OCI-LY7 (cell line): ENCODE results near the gene CSNK2A1. TPM values are rescaled to one million over a fixed set of nuclear protein-coding genes. Genes with fewer than 3 reads are reported as not detected.

ENCODE experiments used
- BruUV-seq: library from RNA; stranded (reverse); fragments of 400-500 nt; replicated peaks from 2 replicates; lab custom pipeline; 2021; lab: Mats Ljungman, UMichigan
- CTCF ChIA-PET: fragments of 300-600 bp; sonication (Branson Sonifier 250); formaldehyde crosslinking; loops from one replicate; lab custom pipeline; 2022; ENCODE audit warnings: antibody characterized with exemption; ENCODE audit not compliant: unreplicated experiment; lab: Charles Lee
- POLR2A ChIA-PET: fragments of 300-600 bp; sonication (Branson Sonifier 250); formaldehyde crosslinking; loops from one replicate; lab custom pipeline; 2022; ENCODE audit warnings: antibody characterized with exemption; lab: Charles Lee
- DNase-seq: peaks from one replicate; pipeline ENCODE4 v3.0.0-alpha.2; 2015; ENCODE audit warnings: low spot score
- H2AFZ ChIP-seq: fragments of 200-600 bp; sonication (generic), shearing (Covaris generic); 2 replicates; pipeline ENCODE4 v1.6.1; 2014; ENCODE audit warnings: mild to moderate bottlenecking, antibody characterized with exemption, low read length, moderate library complexity
- H3K27ac ChIP-seq: fragments of 200-600 bp; sonication (generic); 2 replicates; pipeline ENCODE4 v1.5.1; 2014; ENCODE audit warnings: mixed run types, low read depth, mild to moderate bottlenecking, moderate library complexity, low read length, inconsistent platforms; ENCODE audit not compliant: poor library complexity, severe bottlenecking
- H3K36me3 ChIP-seq: fragments of 200-600 bp; sonication (generic); 2 replicates; pipeline ENCODE4 v1.6.1; 2014; ENCODE audit warnings: mild to moderate bottlenecking, antibody characterized with exemption, low read length, moderate library complexity, mixed read lengths; ENCODE audit not compliant: insufficient read depth
- H3K4me1 ChIP-seq: fragments of 200-600 bp; sonication (generic); 2 replicates; pipeline ENCODE4 v1.5.1; 2014; ENCODE audit warnings: mild to moderate bottlenecking, low read length; ENCODE audit not compliant: insufficient read depth, poor library complexity, severe bottlenecking
- H3K4me2 ChIP-seq: fragments of 200-600 bp; sonication (generic); 2 replicates; pipeline ENCODE4 v1.6.1; 2014; ENCODE audit warnings: mild to moderate bottlenecking, low read length
- H3K4me3 ChIP-seq: fragments of 200-600 bp; sonication (generic); 2 replicates; pipeline ENCODE4 v1.5.1; 2014; ENCODE audit warnings: mild to moderate bottlenecking, low read depth, low read length; ENCODE audit not compliant: poor library complexity, severe bottlenecking
- H3K79me2 ChIP-seq: fragments of 200-600 bp; sonication (generic); 2 replicates; pipeline ENCODE4 v1.6.1; 2016; ENCODE audit warnings: low read depth, mild to moderate bottlenecking, low read length, moderate library complexity, mixed read lengths; ENCODE audit not compliant: insufficient read depth
- H3K9me2 ChIP-seq: fragments of 200-600 bp; sonication (generic); 2 replicates; pipeline ENCODE4 v1.6.1; 2016; ENCODE audit warnings: mild to moderate bottlenecking, low read length, mixed read lengths; ENCODE audit not compliant: insufficient read depth
- H3K9me3 ChIP-seq: fragments of 200-600 bp; sonication (generic); 2 replicates; pipeline ENCODE4 v1.6.1; 2014; ENCODE audit warnings: mild to moderate bottlenecking, mixed run types, low read length, mixed read lengths
- H4K20me1 ChIP-seq: fragments of 200-600 bp; sonication (generic); 2 replicates; pipeline ENCODE4 v1.6.1; 2014; ENCODE audit warnings: mild to moderate bottlenecking, antibody characterized with exemption, low read length, moderate library complexity, mixed read lengths; ENCODE audit not compliant: insufficient read depth
- EZH2phosphoT487 ChIP-seq: fragments of 200-600 bp; sonication (generic); IDR thresholded peaks from 2 replicates; pipeline ENCODE4 v1.6.1; 2018; ENCODE audit warnings: low read depth, borderline replicate concordance, mild to moderate bottlenecking, mixed run types, antibody characterized with exemption, low read length, moderate library complexity, mixed read lengths
- intact Hi-C: fragments of 100-400 bp; cut with micrococcal nuclease; formaldehyde crosslinking; loops from one replicate; pipeline ENCODE4 v1.10.0; 2022; ENCODE audit not compliant: unreplicated experiment
- total RNA-seq, 2 experiments: library from RNA; depleted of rRNA in 1 of 2; stranded (reverse); fragments of >200 nt in 1 of 2; shearing (Covaris generic) in 1 of 2; gene quantifications; 2 replicates each; pipeline ENCODE4 v1.2.3, GENCODE V29; 2014 to 2022
- TF ChIP-seq, protein P1 (sequence below): fragments of 200-600 bp; sonication (generic); conservative IDR thresholded peaks from 2 replicates; pipeline ENCODE4 v1.5.1; 2014; ENCODE audit warnings: mild to moderate bottlenecking, antibody characterized with exemption, low read length, moderate library complexity, mixed read lengths

Gene CSNK2A1
- total RNA-seq, 2 experiments from 2014 or later, result 90.8 to 164 TPM

GRCh38 chr20:574297-574942 lies 30.8 kb upstream of the CSNK2A1 start:
- no peaks in the 10 kb centered on the region for H3K36me3 ChIP-seq
- TF ChIP-seq, protein P1, sequence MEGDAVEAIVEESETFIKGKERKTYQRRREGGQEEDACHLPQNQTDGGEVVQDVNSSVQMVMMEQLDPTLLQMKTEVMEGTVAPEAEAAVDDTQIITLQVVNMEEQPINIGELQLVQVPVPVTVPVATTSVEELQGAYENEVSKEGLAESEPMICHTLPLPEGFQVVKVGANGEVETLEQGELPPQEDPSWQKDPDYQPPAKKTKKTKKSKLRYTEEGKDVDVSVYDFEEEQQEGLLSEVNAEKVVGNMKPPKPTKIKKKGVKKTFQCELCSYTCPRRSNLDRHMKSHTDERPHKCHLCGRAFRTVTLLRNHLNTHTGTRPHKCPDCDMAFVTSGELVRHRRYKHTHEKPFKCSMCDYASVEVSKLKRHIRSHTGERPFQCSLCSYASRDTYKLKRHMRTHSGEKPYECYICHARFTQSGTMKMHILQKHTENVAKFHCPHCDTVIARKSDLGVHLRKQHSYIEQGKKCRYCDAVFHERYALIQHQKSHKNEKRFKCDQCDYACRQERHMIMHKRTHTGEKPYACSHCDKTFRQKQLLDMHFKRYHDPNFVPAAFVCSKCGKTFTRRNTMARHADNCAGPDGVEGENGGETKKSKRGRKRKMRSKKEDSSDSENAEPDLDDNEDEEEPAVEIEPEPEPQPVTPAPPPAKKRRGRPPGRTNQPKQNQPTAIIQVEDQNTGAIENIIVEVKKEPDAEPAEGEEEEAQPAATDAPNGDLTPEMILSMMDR, result no peak
- no peak for TF ChIP-seq EZH2phosphoT487
- H3K4me3 ChIP-seq, result no peak overlapping the region
- no peaks in the 10 kb centered on the region for H3K9me3 ChIP-seq
- no peak for DNase-seq
- no peak overlapping the region for H3K27ac ChIP-seq
- POLR2A ChIA-PET, result no interaction called here
- H2AFZ ChIP-seq, result no peak overlapping the region
- intact Hi-C loops, result no loop called here
- no peaks in the 10 kb centered on the region for H3K9me2 ChIP-seq
- H3K4me2 ChIP-seq, result no peak overlapping the region
- H3K79me2 ChIP-seq, result no peaks in the 10 kb centered on the region
- H4K20me1 ChIP-seq, result no peaks in the 10 kb centered on the region
- no peaks in the 10 kb centered on the region for H3K4me1 ChIP-seq
- CTCF ChIA-PET, result no interaction called here
- BruUV-seq, result no TSS peak

DNA sequence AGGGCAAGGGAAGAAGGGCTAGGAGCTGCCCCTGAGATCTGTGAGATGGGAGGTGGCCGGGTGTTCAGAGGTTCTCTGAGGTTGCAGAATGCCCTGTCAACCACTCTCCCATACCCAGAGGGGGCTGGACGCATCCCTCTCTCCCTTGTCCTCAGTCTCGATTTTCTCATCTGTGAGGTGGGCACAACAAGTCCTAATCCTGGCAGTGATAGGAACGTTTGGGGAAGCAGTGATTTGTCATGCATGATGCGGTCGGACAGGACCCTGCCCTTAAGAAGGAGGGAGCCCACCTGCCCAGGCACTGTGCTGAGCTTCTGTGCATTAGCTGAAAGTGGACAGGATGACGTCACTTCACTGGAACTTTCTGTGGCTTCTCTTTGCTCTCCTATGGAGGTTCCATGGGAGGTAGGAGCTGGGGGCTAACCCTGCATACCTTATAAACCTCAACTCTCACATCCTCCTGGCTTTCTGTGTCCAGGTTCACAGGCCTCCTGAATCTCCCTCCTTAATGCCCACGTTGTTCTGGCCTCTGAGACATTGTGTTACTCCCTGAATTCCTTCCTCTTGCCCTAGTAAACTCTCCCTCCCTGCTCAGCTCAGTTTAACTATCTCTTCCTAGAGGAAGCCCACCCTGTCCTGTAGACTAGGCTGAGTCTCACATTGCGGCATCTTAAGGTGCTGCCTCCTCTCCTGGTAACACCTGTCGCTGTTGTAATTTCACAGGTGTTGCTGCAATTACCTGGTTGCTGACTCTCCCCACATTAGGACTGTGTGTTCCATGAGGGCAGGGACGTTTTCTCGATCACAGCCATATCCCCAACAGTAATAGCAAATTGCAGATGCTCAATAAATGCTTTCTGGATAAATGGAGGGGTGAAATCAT lies 30.1 kb upstream of the CSNK2A1 start:
- intact Hi-C loops, result no loop called here
- Histone ChIP-seq H3K9me2 (no peaks in the 10 kb centered on the region), H3K9me3 (no peaks in the 10 kb centered on the region), H3K4me1 (no peaks in the 10 kb centered on the region), H4K20me1 (no peaks in the 10 kb centered on the region), H3K4me3 (no peak overlapping the region), H3K36me3 (no peaks in the 10 kb centered on the region), H3K79me2 (no peaks in the 10 kb centered on the region), H2AFZ (no peak overlapping the region), H3K4me2 (no peak overlapping the region), H3K27ac (no peak overlapping the region)
- BruUV-seq, result no TSS peak
- no peak for DNase-seq
- no peak for TF ChIP-seq EZH2phosphoT487
- TF ChIP-seq, protein P1, result no peak
- POLR2A ChIA-PET, result no interaction called here
- CTCF ChIA-PET, result no interaction called here

DNA sequence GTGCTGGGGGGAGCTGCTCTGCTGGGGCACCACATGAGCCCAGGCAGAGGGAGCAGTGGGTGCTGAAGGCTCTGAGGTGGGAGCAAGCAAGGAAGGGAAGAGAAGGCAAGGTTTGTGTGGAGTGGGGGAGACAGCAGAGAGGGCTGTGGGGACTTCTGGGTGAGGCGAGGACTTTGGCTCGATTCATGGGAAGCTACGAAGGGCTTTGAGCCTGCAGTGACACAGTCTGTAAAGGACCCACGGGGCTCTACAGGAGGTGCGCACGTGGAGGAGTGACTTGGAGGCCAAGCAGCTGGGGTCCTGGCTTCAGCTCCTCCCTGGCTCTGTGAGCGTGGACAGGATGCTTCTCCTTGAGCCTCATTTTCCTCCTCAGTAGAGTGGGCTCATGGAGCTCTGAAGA lies 29.1 kb upstream of the CSNK2A1 start:
- TF ChIP-seq, protein P1, result no peak
- TF ChIP-seq EZH2phosphoT487, result no peak
- Histone ChIP-seq H3K27ac (no peak overlapping the region), H3K9me2 (no peaks in the 10 kb centered on the region), H4K20me1 (no peaks in the 10 kb centered on the region), H2AFZ (no peak overlapping the region), H3K79me2 (no peaks in the 10 kb centered on the region), H3K9me3 (no peaks in the 10 kb centered on the region), H3K4me3 (no peak overlapping the region), H3K36me3 (no peaks in the 10 kb centered on the region), H3K4me2 (no peak overlapping the region), H3K4me1 (no peaks in the 10 kb centered on the region)
- POLR2A ChIA-PET, result no interaction called here
- CTCF ChIA-PET, result interaction anchor here (0.6 kb wide), 1 partner anchor 11 kb away, joined by 3 read pairs; no protein-coding TSS in a partner anchor
- BruUV-seq, result no TSS peak
- DNase-seq, result no peak
- intact Hi-C loops, result no loop called here
